Body of pancreas (tissue), 4 donors: ENCODE results near the gene OR4E2.

Experiments
- POLR2A ChIP-seq, 3 donors: fragments of 450-650 bp; IDR thresholded peaks; one replicate each; pipeline ENCODE4 v1.6.1; 2016; ENCODE audit warnings: antibody characterized with exemption in 3 of 3, mild to moderate bottlenecking in 2 of 3
- TF ChIP-seq, protein P1 (sequence below), 7 experiments: fragments of 450-650 bp in 4 of 7; fragments of 200-600 bp in 3 of 7; sonication (generic) in 3 of 7; IDR thresholded peaks; one replicate each; pipeline ENCODE4 v1.5.1; 2016 to 2019; ENCODE audit warnings: antibody characterized with exemption in 7 of 7

DNA sequence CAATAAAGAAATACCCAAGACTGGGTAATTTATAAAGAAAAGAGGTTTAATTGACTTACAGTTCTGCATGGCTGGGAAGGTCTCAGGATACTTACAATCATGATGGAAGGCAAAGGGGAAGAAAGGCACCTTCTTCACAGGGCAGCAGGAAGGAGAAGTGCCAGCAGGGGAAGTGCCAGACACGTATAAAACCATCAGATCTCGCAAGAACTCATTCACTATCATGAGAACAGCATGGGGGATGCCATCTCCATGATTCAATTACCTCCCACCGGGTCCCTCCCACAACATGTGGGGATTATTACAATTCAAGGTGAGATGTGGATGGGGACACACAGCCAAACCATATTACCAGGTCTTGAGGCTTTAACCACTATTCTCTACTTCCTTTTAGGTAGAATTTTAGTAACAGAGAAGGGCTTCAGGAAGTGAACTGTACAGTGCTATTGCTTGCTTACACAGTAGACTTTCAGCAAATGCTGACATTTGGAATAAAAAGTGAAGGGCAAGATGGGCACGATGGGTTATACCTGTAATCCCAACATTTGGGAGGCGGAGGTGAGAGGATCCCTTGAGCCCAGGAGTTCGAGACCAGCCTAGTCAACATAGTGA is 60.8 kb downstream of the OR4E2 start:
- TF ChIP-seq POLR2A (IDR thresholded peaks at IDR 0.05), result no peak
- TF ChIP-seq, protein P1, sequence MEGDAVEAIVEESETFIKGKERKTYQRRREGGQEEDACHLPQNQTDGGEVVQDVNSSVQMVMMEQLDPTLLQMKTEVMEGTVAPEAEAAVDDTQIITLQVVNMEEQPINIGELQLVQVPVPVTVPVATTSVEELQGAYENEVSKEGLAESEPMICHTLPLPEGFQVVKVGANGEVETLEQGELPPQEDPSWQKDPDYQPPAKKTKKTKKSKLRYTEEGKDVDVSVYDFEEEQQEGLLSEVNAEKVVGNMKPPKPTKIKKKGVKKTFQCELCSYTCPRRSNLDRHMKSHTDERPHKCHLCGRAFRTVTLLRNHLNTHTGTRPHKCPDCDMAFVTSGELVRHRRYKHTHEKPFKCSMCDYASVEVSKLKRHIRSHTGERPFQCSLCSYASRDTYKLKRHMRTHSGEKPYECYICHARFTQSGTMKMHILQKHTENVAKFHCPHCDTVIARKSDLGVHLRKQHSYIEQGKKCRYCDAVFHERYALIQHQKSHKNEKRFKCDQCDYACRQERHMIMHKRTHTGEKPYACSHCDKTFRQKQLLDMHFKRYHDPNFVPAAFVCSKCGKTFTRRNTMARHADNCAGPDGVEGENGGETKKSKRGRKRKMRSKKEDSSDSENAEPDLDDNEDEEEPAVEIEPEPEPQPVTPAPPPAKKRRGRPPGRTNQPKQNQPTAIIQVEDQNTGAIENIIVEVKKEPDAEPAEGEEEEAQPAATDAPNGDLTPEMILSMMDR (IDR thresholded peaks at IDR 0.05), result no peak
